A673 (cell line): Measurements from ENCODE around the gene NPAS4.

Experiments used
- EZH2 ChIP-seq: fragments of 200-600 bp; sonication (generic); IDR thresholded peaks from 2 replicates; pipeline ENCODE4 v1.6.1; 2017; ENCODE audit warnings: borderline replicate concordance, low read depth, mild to moderate bottlenecking, mixed read lengths, antibody characterized with exemption, low read length; ENCODE audit not compliant: poor library complexity, severe bottlenecking
- TF ChIP-seq, protein P1 (sequence below): fragments of 300-800, 200-600 bp; sonication (generic); conservative IDR thresholded peaks from 2 replicates; pipeline ENCODE4 v1.5.1; 2017; ENCODE audit warnings: low read depth, mild to moderate bottlenecking, antibody characterized with exemption, low read length, moderate library complexity, mixed read lengths

DNA sequence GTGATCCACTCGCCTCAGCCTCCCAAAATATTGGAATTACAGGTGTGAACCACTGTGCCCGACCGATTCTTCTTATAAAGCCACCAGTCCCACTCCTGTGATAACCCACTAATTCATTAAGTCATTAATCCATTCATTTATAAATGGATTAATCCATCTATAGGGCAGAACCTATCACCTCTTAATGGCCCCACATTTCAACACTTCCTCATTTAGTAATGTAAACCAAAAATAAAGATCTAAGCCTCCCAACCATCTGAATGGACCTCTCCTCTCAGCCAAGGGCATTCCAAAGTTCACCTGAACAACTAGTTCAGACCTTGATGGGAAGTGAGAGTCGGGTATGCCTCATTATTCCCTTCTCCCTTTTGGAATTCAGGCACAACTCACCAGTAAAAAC lies 27.7 kb downstream of the NPAS4 start:
- TF ChIP-seq EZH2: no peak
- TF ChIP-seq, protein P1, sequence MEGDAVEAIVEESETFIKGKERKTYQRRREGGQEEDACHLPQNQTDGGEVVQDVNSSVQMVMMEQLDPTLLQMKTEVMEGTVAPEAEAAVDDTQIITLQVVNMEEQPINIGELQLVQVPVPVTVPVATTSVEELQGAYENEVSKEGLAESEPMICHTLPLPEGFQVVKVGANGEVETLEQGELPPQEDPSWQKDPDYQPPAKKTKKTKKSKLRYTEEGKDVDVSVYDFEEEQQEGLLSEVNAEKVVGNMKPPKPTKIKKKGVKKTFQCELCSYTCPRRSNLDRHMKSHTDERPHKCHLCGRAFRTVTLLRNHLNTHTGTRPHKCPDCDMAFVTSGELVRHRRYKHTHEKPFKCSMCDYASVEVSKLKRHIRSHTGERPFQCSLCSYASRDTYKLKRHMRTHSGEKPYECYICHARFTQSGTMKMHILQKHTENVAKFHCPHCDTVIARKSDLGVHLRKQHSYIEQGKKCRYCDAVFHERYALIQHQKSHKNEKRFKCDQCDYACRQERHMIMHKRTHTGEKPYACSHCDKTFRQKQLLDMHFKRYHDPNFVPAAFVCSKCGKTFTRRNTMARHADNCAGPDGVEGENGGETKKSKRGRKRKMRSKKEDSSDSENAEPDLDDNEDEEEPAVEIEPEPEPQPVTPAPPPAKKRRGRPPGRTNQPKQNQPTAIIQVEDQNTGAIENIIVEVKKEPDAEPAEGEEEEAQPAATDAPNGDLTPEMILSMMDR: no peak
